Measurements from ENCODE around the gene PMM2. TPM values are rescaled to one million over a fixed set of nuclear protein-coding genes. Genes with fewer than 3 reads are reported as not detected.

The PMM2 gene
- total RNA-seq, 1 donor from 2014 or later = 15.9 TPM

- intact Hi-C loops (cut with DNase I) = no loop called here
- ATAC-seq (no peak), DNase-seq (ENCODE audit: missing footprints) (no peak)
These were observed 48.2 kb downstream of the PMM2 start for GRCh38 chr16:8845699-8846298.

- no peak for ATAC-seq
- no peak for DNase-seq (ENCODE audit: missing footprints)
- intact Hi-C loops (cut with DNase I) = no loop called here
These were observed 48.8 kb downstream of the PMM2 start for GRCh38 chr16:8846401-8846932.

GRCh38 chr16:8847145-8847544 is 49.5 kb downstream of the PMM2 start:
- intact Hi-C loops (cut with DNase I) = no loop called here
- no peak for DNase-seq (ENCODE audit: missing footprints)

GRCh38 chr16:8847623-8848022 is 50.0 kb downstream of the PMM2 start:
- intact Hi-C loops (cut with DNase I) = no loop called here
- ATAC-seq = no peak
- no peak for DNase-seq (ENCODE audit: missing footprints)

More at GRCh38 chr16:8847145-8847544, 49.5 kb downstream of the PMM2 start:
- ATAC-seq = no peak

- intact Hi-C loops (cut with DNase I) = no loop called here
- DNase-seq (ENCODE audit: missing footprints) (no peak), ATAC-seq (peak; percentile 23)
These were observed 50.7 kb downstream of the PMM2 start for GRCh38 chr16:8848231-8848938.

DNA sequence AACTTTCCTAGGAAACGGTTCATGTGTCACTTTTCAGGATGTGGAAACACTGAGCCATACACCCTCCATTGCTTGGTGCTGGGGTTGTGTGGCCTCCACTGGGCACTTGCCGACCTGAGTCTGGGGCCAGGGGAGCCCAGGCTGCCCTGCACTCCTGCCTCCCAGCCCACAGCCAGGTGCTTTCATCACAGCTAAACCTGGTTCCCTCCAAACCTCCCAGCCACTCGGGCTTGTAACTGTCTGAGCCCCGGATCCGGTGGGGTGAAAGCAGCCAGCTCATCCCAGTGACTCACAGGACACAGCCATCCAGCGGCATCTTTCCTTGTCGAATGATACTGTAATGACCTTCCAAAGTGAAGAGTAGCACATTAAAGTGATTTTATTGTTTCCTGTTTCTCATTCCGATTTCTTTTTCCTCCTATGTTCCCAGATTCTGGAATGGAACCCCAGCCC is 51.3 kb downstream of the PMM2 start:
- intact Hi-C loops (cut with DNase I) = no loop called here
- ATAC-seq = no peak
- no peak for DNase-seq (ENCODE audit: missing footprints)

DNA sequence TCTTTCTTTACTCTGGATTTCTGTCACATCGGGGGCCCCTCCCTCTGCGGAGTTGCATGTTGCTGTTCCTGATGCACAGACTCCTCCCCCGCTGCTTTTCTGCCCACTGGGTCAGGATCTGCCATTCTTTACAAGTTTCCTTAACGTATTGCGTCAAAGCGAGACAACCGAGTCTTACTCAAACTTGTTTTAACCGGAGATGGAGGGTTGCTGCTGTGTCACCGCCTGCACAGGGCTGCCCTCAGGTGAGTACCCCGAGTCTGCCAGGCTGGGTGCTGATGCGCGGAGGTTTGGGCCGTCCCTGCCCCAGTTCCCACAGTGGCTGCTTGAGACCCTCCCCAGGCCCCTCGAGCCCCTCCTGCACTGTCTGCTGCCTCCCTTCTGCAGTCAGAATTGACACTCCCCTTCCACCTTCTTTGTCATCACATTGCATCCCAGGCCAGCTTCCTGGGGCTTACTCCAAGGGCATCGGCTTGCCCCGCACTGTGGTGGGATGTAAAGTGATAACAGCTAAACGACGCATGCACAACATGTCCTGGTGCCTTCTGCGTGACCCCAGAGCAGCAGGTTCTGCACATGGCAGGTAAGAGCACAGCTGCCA is 51.9 kb downstream of the PMM2 start:
- no peak for DNase-seq (ENCODE audit: missing footprints)
- intact Hi-C loops (cut with DNase I) = no loop called here
- ATAC-seq = no peak

DNA sequence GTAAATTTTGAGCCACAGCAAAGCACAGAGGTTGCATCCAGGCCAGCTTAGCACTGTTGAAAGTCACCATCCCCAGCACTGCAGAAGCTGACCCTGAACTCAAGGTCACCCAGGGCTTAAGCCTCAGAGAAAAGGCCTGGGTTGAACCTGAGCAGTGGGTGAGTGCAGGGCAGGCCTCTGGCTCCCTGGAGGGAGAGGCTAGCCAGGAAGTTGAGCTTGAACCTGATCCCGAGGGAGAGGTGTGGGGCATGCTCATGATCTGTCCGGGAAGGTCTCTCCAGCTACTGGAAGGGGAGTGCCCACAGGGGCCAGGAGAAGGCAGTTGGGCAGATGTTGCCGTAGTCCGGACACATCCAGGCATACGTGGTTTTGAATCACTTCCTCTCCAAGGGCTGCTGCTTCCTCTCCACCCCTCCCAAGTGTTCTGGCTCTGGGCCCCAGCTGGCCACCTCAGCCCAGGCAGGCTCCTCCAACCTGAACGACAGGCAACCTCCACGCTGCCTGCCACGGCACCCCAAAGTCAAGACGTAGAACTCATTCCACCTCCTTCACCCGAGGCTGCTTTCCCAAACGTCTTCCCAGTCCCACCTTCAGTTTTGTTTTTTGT is 52.7 kb downstream of the PMM2 start:
- DNase-seq (ENCODE audit: missing footprints) (peak; percentile 81), ATAC-seq (peak; percentile 52)
- intact Hi-C loops (cut with DNase I) = no loop called here

- no peak for DNase-seq (ENCODE audit: missing footprints)
- intact Hi-C loops (cut with DNase I) = no loop called here
- no peak for ATAC-seq
These were observed 54.2 kb downstream of the PMM2 start for GRCh38 chr16:8851761-8852403.

- ATAC-seq (no peak), DNase-seq (ENCODE audit: missing footprints) (no peak)
- intact Hi-C loops (cut with DNase I) = no loop called here
These were observed 54.9 kb downstream of the PMM2 start for GRCh38 chr16:8852534-8852933.

DNA sequence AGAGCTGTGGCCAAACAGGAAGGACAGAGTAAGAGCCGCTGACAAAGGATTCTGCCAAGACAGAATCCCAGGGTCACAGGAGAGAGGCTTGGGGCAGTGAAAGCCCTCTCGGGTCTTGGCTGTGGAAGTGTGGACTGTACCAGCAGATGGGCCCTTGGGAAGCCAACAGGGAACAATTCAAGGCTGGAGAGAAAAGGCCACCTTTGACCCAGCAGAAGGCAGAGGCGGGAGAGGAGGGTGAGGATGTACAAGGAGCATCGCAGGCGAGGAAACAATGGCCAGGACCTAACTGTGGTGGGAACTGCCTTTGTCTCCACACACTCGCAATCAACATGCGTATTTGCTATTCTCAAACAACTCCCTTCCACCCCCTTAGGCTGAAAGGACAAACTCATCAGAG is 55.5 kb downstream of the PMM2 start:
- intact Hi-C loops (cut with DNase I) = no loop called here
- no peak for ATAC-seq
- DNase-seq (ENCODE audit: missing footprints) = no peak

GRCh38 chr16:8853611-8854010 is 56.0 kb downstream of the PMM2 start:
- intact Hi-C loops (cut with DNase I) = no loop called here
- ATAC-seq (no peak), DNase-seq (ENCODE audit: missing footprints) (no peak)

GRCh38 chr16:8854298-8854948 is 56.8 kb downstream of the PMM2 start:
- no peak for ATAC-seq
- intact Hi-C loops (cut with DNase I) = no loop called here
- no peak for DNase-seq (ENCODE audit: missing footprints)

- intact Hi-C loops (cut with DNase I) = no loop called here
- ATAC-seq (no peak), DNase-seq (ENCODE audit: missing footprints) (no peak)
These were observed 57.6 kb downstream of the PMM2 start for GRCh38 chr16:8855051-8855786.

- no peak for ATAC-seq
- no peak for DNase-seq (ENCODE audit: missing footprints)
- intact Hi-C loops (cut with DNase I) = no loop called here
These were observed 58.3 kb downstream of the PMM2 start for GRCh38 chr16:8855972-8856371.

GRCh38 chr16:8858994-8859912 is 61.6 kb downstream of the PMM2 start:
- no peak for DNase-seq (ENCODE audit: missing footprints)
- ATAC-seq = no peak
- intact Hi-C loops (cut with DNase I) = no loop called here

Data from Right ventricle myocardium inferior (tissue), 1 donor.